Posterior cingulate gyrus (tissue), 11 donors: ENCODE data around the gene DPH1.

Experiments
- DNase-seq, 10 donors: peaks; one replicate each; pipeline versions ENCODE4 v3.0.0 to v3.0.0-alpha.2; 2020 to 2021; ENCODE audit warnings: mixed read lengths in 3 of 10
- intact Hi-C: fragments of 100-400 bp; cut with DNase I; formaldehyde crosslinking; loops from one replicate; pipeline ENCODE4 v1.15.1; 2023

Gene DPH1

DNA sequence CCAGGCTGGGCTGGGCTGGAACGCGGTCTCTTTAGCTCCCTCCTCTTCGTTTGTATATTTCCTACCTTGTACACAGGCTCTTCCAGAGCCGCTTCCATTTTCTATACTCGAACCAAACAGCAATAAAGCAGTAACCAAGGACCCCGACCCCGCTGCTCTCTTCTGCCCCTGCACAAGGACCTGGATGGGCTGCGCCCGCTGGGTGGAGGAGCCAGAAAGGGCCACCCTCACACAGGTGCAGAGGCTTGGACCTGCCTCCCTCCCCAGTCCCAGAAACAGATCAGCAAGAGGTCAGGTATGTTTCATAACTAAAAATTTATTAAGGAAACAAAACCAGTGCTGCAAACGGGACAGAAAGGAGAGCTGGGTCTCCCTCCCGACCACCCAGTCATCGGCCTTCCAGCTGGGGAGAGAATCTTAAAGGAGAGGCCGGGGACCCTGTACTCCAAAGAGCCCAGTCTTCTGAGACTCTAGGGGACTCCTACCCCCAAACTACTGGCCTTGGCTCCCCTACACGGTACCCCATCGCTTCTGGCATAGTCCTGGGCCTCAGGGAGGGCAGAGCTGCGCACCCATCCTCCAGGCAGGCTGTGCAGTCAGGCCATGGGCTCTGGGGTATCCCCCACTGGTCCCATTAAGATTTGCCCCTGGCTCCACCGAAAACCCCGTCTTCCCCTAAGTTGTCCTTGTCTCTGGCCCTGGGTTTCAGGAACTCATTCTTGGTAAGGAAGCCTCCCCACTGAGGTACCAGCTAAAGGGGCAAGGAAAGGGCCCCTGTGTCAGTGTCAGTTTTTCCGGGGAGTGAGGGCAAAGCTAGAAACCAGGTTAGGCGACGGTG is 29.8 kb downstream of the DPH1 start:
- intact Hi-C loops = no loop called here
- no peak for DNase-seq

DNA sequence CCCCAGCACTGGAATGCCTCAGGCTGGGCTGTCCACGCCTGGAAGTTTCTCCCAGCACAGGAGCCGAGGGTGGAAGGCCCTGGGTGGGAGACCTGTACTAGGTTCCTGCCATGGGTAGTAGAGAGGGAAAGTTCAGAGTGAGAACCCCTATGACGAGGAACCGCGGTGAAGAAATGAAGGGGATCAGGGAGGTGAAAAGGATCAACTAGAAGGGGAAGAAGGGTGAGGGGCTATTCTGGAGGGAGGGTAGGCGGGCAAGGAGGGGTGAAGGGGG is 30.4 kb downstream of the DPH1 start:
- intact Hi-C loops = no loop called here
- peak in 1 of 10 donors; percentile 55 for DNase-seq

DNA sequence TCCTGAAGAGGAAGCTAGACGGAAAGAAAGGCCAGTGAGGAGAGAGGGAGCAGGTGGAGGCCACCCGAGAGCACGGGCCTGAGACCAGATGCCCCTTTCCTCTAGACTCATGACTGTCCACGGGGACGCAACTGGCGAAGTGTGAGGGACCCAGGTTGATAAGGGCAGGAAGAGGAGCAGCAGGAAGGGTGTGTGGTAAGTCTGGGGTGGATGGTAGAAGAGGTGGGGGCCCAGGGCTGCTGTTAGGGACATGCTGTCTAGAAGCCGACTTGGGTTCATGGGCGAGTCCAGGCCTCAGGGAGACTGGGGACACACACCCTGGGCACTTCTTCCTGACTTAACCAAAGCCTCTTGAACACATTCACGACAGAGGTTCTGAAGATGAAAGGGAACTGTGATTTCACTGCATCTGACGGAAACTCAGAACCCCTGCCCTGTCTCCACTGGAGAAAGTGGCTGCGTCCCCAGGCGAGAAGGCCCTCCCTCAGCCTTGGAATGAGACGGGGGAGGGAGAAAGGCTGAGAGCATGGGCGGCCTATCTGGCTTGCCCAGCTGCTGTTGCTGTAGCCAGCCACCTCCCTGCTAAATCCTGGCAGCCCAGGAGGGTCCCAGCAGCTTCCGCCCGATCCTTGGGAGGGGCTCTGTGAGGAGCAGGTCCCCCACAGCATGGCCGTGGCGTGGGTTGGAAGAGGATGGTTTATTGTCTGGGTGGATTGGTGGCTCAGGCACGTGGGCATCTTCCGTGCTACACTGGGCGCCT is 30.9 kb downstream of the DPH1 start:
- intact Hi-C loops = no loop called here
- DNase-seq = peak in 1 of 10 donors; percentile 35

DNA sequence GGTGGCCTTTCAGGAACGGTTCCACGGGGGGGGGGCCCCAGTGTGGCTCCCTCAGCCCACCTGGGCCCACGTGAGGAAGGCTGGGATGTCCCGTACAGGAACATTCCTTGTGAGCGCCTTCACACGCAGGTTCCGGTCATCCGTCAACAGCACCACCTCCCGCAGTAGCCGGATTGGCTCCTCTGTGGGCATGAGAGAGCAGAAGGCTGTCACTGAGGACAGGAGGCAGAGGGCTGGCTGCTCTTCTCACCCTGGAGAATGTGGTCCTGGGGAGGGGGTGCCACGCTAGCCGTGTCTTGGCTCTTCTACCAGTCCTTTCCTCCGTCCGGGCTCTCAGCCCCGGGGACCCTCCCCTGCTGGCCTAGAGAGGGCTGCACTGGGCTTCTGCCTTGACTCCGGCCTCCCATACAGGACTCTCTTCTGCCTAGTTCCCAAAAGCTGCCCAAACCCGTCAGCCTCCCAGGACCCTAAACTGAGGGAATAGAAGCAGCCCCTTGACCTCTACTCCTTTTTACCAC is 31.5 kb downstream of the DPH1 start:
- DNase-seq = no peak
- intact Hi-C loops = no loop called here

DNA sequence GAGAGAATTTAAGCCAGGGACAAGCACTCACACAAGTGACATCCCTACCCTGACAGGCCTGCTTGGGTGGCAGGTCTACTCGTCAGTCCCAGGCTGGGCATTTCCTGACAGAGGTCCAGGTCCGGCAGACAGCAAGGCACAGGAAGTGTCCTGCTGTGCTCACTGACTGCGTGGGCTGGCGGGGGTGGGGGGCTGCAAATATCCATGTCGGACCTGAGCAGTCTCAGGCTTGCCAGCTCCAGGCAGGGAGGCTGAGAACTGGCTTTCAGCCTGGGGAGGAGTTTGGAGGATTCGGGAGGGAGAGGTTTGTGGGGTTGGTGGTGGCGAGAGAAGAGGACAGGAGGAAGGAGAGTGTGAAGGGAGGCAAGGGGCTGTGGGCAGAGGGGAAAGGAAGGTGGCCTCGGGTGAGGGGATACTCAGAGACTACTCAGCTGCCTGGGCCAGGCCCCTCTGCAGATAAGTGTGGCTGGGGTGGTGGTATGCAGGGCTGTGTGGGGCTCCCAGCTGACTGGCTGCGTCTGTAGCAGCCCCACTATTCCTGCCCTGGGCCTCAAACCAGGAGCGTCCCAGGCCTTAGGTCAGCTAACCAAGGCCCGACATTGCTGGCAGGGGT is 32.7 kb downstream of the DPH1 start:
- peak in 1 of 10 donors; percentile 51 for DNase-seq

DNA sequence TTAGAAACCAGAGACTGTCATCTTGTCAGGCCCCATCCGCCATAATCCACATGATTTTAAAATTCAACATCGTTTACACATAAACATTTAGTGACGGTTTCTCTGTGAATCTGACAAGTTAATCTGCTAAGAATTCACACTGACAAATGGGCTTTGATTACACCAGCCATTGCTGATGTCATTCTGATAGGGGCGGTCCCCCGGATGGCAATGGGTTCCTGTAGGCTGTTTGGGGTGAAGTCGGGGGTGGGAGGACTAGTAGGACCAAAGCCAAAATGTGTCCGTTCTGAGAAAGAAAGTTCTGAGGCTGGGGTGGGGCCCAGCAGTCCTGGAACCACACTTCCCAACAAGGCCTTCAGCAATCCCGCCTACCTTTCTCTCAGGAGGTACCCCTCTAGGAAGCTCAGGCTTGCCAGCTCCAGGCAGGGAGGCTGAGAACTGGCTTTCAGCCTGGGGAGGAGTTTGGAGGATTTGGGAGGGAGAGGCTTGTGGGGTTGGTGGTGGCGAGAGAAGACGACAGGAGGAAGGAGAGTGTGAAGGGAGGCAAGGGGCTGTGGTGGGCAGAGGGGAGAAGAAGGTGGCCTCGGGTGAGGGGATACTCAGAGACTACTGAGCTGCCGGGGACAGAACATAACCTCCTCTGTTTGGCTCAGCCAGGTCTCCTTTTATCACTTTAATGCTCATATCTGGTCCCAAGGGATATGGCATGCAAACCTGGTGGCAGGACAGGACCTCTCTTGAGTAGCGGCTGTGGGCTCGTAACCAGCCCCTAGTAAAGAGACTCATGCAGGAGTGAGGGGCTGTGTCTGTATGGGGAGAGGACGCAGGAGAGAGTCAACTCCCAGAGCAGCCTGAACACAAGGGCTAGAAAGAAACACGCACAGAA is 33.6 kb downstream of the DPH1 start:
- DNase-seq = peak in 1 of 10 donors; percentile 66
- intact Hi-C loops = no loop called here

More for the DNA sequence above, 32.7 kb downstream of the DPH1 start:
- intact Hi-C loops = no loop called here

DNA sequence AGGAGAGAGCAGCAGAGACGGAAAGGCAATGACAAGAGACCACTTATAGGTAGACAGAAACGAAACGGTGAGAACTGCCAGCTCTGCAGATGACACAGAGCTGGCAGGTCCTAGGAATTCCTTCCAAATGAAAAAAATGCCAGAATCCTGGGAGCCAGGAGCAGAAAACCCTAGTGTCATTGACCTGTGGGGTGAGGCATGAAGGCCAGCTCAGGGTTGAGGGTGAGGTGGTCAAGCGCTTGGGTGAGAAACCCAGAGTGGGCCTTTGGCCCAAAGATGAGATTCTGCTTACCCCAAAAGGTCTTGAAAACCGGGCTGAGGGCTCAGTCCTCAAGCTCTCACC is 34.2 kb downstream of the DPH1 start:
- intact Hi-C loops = no loop called here

DNA sequence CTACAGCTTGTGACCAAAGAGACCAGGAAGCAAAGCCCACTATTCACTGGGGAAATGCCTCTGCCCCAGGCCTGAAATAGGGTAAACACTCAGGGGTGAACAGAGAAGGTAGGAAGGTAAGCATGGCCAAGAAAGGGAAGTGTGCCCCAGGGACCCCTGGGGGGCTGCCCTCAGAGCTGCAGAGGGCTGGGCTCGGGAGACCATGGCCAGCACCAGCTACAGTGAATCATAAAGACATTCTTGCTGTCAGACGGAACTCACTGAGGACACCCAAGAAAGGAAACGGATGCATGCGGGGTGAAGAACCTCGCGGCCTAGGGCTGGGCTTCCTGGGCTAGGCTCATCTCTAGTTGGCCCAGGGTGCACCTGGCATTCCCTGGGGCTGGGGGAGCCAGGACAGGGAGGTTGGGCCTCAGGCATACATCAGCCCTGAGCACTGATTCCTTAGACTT is 34.6 kb downstream of the DPH1 start:
- intact Hi-C loops = no loop called here
- DNase-seq = no peak

More for the DNA sequence above, 34.2 kb downstream of the DPH1 start:
- DNase-seq = no peak

DNA sequence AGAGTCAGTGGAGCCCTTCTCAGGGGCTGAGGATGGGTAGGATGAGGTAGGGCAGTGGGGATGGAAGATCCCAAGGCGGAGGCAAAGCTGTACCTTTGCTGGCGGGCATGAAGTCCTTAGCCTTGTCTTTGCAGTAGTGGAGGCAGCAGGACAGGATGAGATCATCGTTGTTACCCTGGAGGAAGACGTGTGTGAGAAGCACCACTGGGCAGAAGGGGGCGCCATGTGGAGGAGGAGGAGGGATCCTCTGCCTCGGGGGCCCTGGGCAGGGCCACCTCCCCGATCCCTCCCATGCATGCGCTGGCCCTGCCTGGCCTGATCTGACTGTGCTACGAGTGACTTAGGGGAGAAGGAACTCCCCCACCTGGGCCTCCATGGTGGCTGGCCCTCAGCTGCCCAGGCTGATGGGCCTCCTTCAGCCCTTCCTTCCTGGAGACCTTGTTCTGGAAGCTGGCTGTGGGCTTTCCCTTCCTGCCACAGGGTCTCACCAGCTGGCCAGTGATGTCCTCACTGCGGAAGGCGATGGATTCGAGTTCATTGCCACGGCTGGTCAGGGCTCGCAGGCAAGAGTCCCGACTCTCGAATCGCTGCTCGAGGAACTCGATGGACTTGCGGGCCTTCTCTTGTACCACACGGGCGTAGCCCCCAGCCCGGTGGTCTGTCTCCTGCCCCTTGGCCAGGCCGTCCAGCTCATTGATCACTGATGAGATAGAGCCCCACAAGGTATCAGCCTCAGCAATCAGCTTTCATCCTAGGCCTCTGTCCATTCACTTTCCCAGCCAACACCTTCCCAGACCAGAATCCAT is 35.2 kb downstream of the DPH1 start:
- intact Hi-C loops = no loop called here
- DNase-seq = peak in 2 of 10 donors; percentile 50 to 83

DNA sequence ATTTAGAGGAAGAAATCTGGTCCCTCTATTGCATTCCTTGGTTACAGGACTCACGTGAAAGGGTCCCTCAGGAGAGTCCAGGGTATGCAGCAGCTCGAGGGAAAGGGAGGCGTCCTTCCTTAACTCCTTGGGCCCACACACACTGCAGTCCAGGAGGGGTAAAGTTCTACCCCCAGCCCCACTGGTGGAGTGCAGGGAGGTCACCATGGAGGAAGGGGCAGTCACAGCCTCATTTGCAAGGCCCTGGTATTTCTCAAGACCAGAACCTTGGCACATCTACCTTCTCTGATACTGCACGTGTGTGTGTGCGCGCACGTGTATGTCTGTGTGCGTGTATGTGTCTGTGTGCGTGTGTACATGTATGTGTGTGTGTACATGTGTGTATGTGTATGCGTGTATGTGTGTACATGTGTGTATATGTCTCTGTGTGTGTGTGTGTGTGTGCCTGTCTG is 36.0 kb downstream of the DPH1 start:
- no peak for DNase-seq
- intact Hi-C loops = no loop called here

DNA sequence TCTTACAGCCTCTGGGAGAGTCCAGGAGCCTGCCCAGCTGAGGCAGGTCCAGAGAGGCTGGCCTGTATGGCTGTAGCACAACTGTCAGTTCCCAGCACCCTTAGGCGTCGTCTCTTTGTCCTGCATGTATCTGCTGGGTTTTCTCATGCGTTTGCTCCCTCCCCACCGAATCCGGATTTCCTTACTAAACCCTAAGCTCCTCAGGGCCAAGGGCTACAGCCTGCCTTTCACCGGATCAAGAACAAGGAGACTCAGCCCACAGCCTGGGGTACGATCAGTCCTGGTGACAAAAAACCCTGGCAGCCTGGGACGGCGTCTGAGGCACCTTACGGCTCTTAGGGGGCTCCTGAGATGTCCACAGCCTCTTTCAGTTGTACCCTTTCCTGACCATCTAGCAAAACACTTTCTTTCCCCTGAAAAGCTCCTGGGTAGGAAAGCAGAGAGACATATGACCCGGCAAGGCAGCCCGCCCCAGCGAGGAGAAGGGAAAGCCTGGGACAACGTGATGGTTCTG is 37.2 kb downstream of the DPH1 start:
- DNase-seq = peak in 2 of 10 donors; percentile 59 to 77
- intact Hi-C loops = no loop called here

DNA sequence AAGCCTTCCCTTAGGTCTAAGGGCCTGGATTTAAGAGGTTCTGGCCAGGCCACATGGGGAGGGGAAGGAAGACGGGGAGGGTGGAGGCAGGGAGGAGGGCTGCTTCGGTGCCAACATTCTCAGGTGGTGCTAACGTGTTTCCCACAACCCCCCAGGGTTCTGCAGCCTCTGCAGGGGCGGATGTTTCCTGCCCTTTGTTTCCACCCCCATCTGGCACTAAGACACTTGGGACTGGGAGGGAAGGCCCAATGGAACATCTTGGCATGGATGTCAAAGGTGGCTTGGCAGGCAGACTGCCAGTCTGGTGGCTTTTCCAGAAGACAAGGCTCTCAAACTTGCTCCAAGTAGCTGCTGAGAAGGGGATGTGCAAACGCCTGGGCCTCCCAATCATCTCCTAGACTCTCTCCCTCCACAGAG is 37.7 kb downstream of the DPH1 start:
- peak in 1 of 10 donors; percentile 59 for DNase-seq
- intact Hi-C loops = no loop called here

DNA sequence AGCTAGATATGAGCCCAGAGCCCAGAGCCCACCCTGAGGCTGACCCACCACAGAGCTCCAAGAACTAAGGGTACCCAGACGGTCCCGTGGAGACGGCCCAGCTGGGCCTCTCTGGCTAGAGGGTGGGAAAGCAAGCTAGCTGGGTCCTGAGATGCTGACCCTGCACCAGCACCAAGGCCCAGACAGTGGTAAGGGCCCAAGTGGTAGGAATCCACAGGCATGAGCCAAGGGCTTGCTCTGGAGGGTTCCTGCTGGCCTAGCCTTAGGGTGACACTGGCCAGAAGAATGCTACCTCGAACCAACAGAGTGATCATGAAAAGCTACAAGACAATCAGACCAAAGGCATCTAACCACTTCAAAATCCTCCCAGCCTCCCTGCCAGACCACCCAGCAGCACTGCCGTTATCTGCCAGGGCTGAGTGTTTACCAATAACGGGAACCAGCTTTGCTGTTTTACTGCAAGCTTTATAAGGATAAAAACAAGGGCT is 38.1 kb downstream of the DPH1 start:
- DNase-seq = peak in 2 of 10 donors; percentile 25 to 45
- intact Hi-C loops = no loop called here

DNA sequence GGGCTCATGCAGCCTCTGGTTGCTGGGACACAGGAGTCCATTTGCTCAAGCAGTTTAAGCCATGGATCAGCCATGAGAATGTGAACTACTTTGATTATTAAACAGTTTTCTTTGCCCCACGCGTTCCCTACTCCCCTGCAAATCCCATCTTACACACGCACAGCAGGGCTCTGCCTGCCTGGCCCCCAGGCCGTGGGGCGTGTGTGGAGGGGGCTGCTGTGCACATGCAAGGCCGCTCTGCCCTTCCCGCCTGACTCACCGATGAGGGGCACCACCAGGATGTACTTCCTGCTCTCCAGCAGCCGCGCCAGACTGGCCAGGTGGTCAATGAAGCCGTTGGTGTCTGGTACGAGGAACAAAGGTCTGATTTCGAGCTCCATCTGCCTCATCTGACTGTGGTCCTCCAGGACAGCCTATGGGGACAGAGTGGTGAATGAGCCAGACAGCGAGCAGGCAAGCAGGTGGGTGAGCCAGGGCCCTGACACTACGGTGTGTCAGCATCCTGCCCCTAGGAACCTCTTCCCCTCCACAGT is 38.6 kb downstream of the DPH1 start:
- intact Hi-C loops = no loop called here
- DNase-seq = peak in 3 of 10 donors; percentile 41 to 77 (median 68)

DNA sequence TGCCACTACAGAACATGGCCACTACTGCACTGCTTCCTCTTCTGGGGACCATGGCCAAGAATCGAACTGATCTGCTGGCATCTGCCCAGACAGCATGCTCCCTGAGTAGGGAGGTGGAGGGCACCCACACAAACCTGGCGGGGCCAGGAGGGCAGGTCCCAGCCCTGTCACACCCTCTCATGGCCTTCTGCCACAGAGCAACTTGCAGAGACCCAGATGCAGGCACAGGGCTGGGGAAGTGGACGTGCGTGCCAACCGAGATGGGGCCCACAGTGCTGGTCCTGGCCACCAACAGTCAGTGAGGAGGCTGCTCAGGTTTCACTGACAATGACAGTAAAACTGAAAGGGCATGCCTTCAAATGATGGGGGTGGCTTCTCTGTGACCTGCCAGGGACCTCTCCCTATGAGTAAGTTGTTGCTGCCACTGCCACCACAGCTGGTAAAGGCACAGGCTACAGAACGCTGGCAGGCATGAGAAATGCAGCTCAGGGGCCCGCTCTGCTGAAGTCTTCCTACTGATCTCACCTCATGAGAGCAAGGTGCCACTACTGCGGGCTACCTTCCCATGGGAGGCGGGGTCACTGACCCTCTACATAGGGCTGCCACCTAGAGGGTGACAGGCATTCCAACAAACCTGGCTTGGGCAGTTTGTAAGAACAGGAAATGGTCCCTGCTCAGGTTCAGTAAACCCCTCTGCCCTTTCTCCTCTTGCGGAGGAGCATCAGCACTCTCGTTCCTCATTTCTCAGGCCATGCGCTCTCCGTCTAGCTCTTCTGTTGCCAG is 40.5 kb downstream of the DPH1 start:
- intact Hi-C loops = no loop called here
- DNase-seq = peak in 2 of 10 donors; percentile 64 to 76

DNA sequence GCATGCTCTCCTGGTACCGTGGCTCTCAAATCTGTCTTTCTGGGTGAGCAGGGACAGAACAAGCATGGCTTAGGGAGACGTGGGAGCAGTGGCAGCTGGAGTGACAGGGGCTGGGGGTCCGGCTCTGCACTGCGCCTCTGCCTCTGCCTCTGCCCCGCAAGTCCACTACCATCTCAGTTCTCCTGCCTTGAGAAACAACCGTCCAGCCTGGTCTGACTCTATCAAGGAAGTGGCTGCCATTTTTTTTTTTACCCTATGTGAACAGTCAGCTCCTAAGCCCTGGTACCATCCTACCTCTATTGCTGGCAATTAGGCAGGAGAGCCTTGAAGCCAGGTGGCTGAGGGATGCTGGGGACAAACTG is 41.1 kb downstream of the DPH1 start:
- intact Hi-C loops = no loop called here

DNA sequence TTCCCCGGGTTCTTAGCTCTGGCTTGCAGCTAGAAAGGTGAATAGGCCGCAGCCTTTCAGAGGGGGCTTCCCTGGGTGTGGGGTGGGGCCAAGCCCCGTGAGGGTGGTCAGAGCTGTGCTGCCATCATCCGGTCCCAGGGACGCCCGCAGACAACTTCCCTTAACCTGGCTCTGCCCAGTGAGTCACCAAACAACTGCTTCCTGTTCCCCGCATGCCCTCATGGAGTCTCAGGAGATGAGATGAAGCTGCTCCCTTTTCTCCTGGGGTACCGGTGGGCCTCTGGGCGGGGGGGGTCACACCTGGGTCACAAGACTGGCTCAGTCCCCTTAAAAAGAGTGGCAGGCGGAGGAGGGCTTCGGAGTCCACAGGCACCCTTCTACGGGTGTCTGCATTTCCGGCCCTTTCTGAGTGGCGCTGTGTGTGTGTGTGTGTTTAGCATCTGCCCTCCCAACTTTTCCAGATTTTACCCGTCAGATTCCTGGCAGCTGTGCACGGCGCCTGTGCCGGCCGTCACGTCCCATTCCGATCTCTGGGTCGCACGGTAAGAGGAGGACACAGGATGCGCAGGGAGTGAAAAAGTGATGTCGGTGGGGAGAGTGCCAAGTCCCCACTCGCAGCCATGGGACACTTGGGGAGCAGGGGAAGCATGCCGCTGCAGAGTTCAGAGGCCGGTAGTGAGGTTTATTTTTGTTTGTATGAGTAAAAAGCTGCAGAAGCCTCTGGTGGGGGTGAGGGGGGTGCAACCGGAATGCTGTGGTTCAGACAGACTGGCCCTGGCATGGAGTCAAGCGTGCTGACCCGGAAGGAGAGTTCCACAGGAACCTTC is 41.7 kb downstream of the DPH1 start:
- DNase-seq = peak in 2 of 10 donors; percentile 53 to 74
- intact Hi-C loops = no loop called here

More for the DNA sequence above, 41.1 kb downstream of the DPH1 start:
- peak in 2 of 10 donors; percentile 39 to 72 for DNase-seq
